ENCODE data around the gene HOXC5. TPM values are rescaled to one million over a fixed set of nuclear protein-coding genes. Genes with fewer than 3 reads are reported as not detected.

The HOXC5 gene
- polyA plus RNA-seq, 4 donors, result 0.97 to 5.7 (median 2.7) TPM

- no peak for DNase-seq (ENCODE audit: low read depth in 4 of 4, low spot score in 2 of 4)
Measured at GRCh38 chr12:54018468-54018984, 14.3 kb upstream of the HOXC5 start.

- DNase-seq (ENCODE audit: low read depth in 4 of 4, low spot score in 2 of 4), result no peak
Measured at GRCh38 chr12:54019091-54019811, 13.6 kb upstream of the HOXC5 start.

- DNase-seq (ENCODE audit: low read depth in 4 of 4, low spot score in 2 of 4), result no peak
Measured at GRCh38 chr12:54019924-54020590, 12.8 kb upstream of the HOXC5 start.

GRCh38 chr12:54020591-54021405, 12.1 kb upstream of the HOXC5 start:
- DNase-seq (ENCODE audit: low read depth in 4 of 4, low spot score in 2 of 4), result no peak

- no peak for DNase-seq (ENCODE audit: low read depth in 4 of 4, low spot score in 2 of 4)
Measured at GRCh38 chr12:54021432-54022013, 11.3 kb upstream of the HOXC5 start.

- DNase-seq (ENCODE audit: low read depth in 4 of 4, low spot score in 2 of 4), result no peak
Measured at GRCh38 chr12:54022960-54023884, 9.6 kb upstream of the HOXC5 start.

GRCh38 chr12:54024127-54024526, 8.7 kb upstream of the HOXC5 start:
- no peak for DNase-seq (ENCODE audit: low read depth in 4 of 4, low spot score in 2 of 4)

GRCh38 chr12:54024581-54025305, 8.1 kb upstream of the HOXC5 start:
- no peak for DNase-seq (ENCODE audit: low read depth in 4 of 4, low spot score in 2 of 4)

GRCh38 chr12:54025499-54026405, 7.1 kb upstream of the HOXC5 start:
- no peak for DNase-seq (ENCODE audit: low read depth in 4 of 4, low spot score in 2 of 4)

- DNase-seq (ENCODE audit: low read depth in 4 of 4, low spot score in 2 of 4), result no peak
Measured at GRCh38 chr12:54026640-54027441, 6.0 kb upstream of the HOXC5 start.

- no peak for DNase-seq (ENCODE audit: low read depth in 4 of 4, low spot score in 2 of 4)
Measured at GRCh38 chr12:54027442-54027786, 5.4 kb upstream of the HOXC5 start.

- DNase-seq (ENCODE audit: low read depth in 4 of 4, low spot score in 2 of 4), result no peak
Measured at GRCh38 chr12:54028314-54029201, 4.3 kb upstream of the HOXC5 start, which contains the start of gene HOXC6. TSS of gene HOXC6 (plus strand) at chr12:54028440. CDS start at chr12:54028522, 82 bp downstream.

- no peak for DNase-seq (ENCODE audit: low read depth in 4 of 4, low spot score in 2 of 4)
Measured at GRCh38 chr12:54029529-54030441, 3.1 kb upstream of the HOXC5 start.

- no peak for DNase-seq (ENCODE audit: low read depth in 4 of 4, low spot score in 2 of 4)
Measured at GRCh38 chr12:54030442-54030801, 2.4 kb upstream of the HOXC5 start.

GRCh38 chr12:54030889-54031471, 1.9 kb upstream of the HOXC5 start:
- no peak for DNase-seq (ENCODE audit: low read depth in 4 of 4, low spot score in 2 of 4)

All from left renal cortex interstitium (tissue), 4 donors.